ENCODE measurements around the gene MFAP5.

- no peak for TF ChIP-seq CTCF (IDR thresholded peaks at IDR 0.05; ENCODE audit: low read length)
- no peak for TF ChIP-seq EZH2 (IDR thresholded peaks at IDR 0.05; ENCODE audit: borderline replicate concordance, low read length)
Observed at GRCh38 chr12:8709124-8709830, 46.7 kb upstream of the MFAP5 start.
